ENCODE measurements around the gene PRXL2A.

DNA sequence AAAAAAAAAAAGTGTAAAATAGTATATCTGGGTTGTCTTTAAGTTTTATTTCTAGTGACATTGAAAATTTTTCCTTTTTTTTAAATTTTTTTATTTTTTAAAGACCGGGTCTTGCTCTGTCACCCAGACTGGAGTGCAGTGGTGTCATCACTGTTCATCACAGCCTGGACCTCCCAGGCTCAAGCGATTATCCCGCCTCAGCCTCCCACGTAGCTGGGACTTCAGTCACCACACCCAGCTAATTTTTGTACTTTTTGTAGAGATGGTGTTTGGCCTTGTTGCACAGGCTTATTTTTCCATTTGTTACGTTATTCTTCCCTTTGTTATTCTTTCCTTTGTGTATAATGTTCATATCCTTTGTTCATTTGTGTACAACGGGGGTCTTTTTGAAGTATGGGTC is 75.9 kb downstream of the PRXL2A start:
- TF ChIP-seq POLR2A (IDR thresholded peaks at IDR 0.05; ENCODE audit: extremely low read depth, insufficient read length): no peak
- TF ChIP-seq CTCF (IDR thresholded peaks at IDR 0.05; ENCODE audit: low read depth, low read length): no peak
